ENCODE data around the gene UBA52.
A peak's percentile ranks its signal among the peaks of the same experiment; 100 is the strongest.

GRCh38 chr19:18594096-18594823 is 22.6 kb downstream of the UBA52 start:
- peak; percentile 91 for TF ChIP-seq CTCF (IDR thresholded peaks at IDR 0.05; ENCODE audit: low read depth, low read length, poor library complexity, severe bottlenecking)
- TF ChIP-seq EZH2phosphoT487 (IDR thresholded peaks at IDR 0.05; ENCODE audit: borderline replicate concordance, low read length) = no peak
